ENCODE data around the gene PRR16.

GRCh38 chr5:120730214-120730613 lies 266.1 kb downstream of the PRR16 start:
- TF ChIP-seq EZH2 (IDR thresholded peaks at IDR 0.05; ENCODE audit: low read depth, unreplicated experiment) (no peak), CTCF (conservative IDR thresholded peaks at IDR 0.05; ENCODE audit: low read depth in 2 of 2) (no peak), EZH2phosphoT487 (IDR thresholded peaks at IDR 0.05; ENCODE audit: unreplicated experiment) (no peak), ZNF331 (CRISPR knock-in tag; IDR thresholded peaks at IDR 0.05; ENCODE audit: low read depth) (no peak)

Measured in GM23338 (cell line).